GM18502 (cell line): ENCODE measurements around the gene BTBD2.
"Not testable (repeated sequence)": the region's sequence is repeated elsewhere in the genome, so short reads cannot be mapped to it uniquely, and the experiment has no call there.

Source experiments
- ATAC-seq: cut with Tn5 transposase; IDR thresholded peaks from one replicate; pipeline ENCODE4 v1.9.1; 2021; ENCODE audit warnings: mild to moderate bottlenecking; ENCODE audit not compliant: unreplicated experiment, poor library complexity

The BTBD2 gene

GRCh38 chr19:2040647-2041432 is 25.3 kb upstream of the BTBD2 start:
- no peak for ATAC-seq

DNA sequence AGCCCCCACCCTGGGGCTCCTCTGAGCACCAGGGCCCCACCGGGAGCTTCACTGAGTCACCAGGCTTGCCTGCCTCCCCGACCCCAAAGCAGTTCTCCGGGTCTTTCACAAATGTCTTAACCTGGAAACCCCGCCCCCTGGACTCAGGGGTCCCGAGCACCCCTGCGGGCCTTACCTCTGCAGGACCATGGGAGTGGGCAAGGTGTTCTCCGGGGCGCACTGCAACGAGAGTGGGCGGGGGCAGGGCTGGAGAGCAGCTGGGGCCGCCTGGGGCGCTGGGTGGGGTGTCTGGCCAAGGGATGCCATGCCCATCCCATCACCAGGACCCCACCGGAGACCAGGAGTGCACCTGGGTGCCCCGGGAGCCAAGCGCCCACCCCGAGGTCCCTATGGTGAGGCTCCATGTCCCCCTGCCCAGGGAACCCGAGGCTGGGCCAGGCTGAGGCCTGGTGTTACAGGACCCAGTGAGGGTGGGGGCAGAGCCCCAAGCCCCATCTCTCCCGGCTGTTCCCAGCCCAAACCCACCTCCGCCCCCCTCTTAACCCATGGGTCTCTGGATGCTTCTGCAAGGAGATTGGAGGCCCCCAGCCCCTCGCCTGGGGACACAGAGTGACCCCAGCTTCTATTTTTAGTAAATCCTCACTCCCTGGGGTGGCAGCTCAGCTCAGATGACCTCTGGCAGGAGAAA is 24.6 kb upstream of the BTBD2 start:
- ATAC-seq = no peak

DNA sequence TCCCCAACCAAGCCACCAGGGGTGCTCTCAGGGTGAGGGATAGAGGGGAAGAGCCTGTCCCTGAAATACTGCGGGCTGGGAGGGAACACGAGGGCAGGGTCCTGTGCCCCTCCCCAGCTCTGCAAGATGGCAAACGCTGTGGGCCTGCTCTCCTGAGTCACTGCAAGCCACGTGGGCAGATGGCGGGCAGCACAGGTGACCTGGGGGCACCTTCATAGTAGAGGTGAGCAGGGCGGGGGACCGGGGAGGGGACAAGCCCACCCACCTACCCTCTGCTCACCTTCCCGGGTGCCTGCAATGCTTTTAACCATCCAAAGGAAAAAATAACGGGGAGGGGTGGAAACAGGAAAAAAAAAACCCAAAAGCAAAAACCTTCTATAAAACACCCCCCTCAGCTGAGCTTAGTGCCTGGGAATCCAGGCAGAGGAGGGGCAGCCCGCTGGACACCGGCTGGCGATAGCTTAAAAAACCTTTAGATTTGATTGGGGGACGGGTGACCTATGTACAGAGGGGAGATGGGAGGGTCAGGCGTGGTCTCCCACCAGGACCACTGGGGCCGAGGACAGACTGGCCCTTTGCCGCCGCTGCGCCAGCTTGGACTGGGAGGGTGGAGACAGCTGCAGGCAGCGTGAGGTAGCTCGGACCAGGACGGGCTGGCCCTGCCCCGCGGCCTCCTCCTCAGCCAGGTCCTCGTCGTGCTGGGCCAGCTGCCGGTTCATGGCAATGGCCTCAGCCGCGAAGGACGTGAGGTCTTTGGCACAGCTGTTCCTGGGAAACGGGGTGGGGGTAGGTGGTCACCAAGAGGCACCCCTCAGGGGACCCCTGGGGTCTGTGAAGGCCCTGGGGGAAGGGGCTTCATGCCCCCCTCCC is 23.8 kb upstream of the BTBD2 start:
- ATAC-seq = no peak

- no peak for ATAC-seq
Observed at GRCh38 chr19:2038284-2039088, 23.0 kb upstream of the BTBD2 start.

DNA sequence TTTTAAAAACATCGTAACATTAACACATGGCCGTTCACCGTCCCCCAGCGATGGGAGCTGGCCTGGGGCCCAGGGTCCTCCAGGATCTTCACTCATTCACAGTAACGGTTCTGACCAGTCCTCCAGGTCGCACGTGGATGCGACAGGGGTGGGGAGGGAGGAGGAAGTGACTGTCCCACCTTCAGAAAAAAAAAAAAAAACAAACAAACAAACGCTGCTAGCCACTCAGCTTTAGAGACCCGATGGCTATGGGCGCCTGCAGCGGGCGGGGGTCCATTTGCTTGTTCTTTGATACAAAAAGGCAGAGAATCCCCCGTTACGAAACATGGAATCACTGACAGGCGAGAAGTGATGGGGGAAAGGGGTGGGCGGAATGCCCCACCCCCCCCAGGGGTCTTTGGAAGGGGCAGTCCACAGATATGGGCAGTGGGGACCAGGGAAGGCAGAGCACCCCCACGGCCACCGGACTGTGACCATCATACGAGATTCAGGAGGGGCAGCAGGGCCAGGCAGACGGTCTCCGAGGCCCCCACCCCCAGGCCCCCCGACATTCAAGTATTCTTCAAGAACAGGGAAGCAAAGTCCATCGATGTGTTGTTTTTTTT is 22.2 kb upstream of the BTBD2 start:
- ATAC-seq = no peak

DNA sequence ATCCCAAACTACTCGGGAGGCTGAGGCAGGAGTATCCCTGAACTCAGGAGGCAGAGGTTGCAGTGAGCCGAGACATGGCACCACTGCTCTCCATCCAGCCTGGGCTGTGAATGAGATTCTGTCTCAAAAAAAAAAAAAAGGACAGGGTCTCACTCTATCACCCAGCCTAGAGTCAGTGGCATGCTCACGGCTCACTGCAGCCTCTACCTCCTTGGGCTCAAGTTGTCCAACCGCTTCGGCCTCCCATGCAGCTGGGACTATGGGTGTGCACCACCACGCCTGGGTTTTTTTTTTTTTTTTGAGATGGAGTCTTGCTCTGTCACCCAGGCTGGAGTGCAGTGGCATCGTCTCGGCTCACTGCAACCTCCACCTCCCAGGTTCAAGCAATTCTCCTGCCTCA is 20.9 kb upstream of the BTBD2 start:
- no peak for ATAC-seq

- ATAC-seq = no peak
Observed at GRCh38 chr19:2035590-2035991, 20.1 kb upstream of the BTBD2 start.

- ATAC-seq = no peak
Observed at GRCh38 chr19:2034729-2035589, 19.4 kb upstream of the BTBD2 start.

DNA sequence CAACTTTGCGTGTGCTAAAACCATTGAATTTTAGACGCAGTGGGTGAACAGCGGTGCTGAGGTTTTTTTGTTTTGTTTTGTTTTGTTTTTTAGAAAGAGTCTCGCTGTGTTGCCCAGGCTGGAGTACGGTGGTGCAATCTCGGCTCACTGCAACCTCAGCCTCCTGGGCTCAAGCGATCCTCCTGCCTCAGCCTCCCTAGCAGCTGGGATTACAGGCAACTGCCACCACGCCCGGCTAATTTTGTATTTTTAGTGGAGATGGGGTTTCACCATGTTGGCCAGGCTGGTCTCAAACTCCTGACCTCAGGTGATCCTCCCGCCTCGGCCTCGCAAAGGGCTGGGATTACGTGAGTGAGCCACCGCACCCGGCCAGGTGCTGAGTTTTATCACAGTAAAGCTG is 18.7 kb upstream of the BTBD2 start:
- not testable (repeated sequence) for ATAC-seq

DNA sequence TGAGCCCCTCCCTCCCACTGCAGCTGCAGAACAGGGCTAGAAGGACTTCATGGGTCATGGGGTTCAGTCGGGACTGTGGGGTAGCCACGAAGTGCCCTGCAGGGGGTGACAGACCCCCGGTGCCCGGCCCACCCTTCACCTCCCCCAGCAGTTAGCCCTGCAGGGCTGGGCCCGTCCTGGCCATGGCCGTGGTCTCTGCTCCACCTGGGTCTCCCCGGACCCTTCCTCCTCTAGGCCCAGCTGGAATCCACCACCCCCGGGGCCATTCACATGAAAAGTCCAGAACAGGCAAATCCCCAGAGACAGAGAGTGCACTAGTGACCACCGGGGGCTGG is 18.3 kb upstream of the BTBD2 start:
- no peak for ATAC-seq

DNA sequence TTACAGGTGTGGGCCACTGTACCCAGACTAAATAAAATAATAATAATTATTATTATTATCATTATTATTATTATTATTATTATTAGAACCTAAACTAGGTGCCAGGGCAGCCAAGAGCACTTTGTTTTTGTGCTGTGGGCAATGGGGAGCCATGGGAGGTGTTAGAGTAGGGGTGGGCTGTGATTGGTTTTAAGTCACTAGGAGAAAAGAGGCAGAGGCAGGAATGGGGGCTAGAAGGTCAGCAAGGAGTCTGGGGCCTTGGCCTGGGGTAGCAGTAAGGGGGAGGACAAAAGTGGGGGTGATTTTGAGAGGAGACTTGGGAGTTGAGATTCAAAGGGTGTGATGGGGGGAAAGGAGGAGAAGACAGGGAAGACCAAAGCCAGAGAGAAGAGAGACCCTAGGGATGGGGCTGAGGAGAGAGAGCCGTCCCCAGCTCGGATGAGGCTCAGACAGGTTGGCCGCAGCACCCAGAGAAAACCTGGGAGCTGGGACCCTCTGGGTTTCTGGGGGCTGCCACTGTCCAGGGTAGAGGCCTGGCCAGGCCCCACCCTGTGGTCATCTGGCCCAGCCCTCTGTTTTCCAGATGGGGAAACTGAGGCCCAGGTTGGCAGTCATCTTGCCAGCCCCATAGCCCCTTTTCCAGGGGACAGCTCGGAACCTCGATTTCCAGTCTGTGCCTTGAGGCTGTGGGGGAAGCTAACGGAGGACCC is 17.8 kb upstream of the BTBD2 start:
- no peak for ATAC-seq

- no peak for ATAC-seq
Observed at GRCh38 chr19:2032296-2032941, 16.9 kb upstream of the BTBD2 start.

DNA sequence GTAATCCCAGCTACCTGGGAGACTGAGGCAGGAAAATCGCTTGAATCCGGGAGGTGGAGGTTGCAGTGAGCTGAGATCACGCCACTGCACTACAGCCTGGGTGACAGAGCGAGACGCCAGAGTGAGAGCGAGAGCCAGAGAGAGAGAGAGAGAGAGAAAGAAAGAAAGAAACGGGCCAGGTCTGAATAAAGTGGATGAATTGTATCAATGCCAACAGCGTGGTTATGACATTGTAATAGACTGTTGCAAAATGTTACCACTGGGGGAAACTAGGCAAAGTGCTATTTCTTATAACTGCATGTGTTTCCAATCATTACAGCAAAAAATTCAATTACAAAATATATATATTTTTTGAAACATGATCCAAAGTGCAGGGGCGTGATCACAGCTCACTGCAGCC is 11.8 kb upstream of the BTBD2 start:
- no peak for ATAC-seq

DNA sequence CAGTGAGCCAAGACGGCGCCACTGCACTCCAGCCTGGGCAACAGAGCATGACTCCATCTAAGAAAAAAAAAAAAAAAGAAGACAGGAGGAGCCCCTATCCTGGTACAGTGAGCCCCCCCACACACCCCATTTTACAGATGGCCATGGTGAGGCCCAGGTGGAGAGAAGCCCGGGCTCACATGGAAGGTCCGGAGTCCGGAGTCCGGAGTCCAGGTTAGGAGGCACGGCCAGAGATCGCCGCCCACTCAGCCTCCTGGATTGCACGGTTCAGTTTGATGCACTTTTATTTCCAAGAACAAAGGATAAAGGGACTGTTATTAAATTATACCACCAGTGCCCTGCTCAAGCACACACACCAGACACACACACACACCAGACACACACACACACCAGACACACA is 11.3 kb upstream of the BTBD2 start:
- no peak for ATAC-seq

DNA sequence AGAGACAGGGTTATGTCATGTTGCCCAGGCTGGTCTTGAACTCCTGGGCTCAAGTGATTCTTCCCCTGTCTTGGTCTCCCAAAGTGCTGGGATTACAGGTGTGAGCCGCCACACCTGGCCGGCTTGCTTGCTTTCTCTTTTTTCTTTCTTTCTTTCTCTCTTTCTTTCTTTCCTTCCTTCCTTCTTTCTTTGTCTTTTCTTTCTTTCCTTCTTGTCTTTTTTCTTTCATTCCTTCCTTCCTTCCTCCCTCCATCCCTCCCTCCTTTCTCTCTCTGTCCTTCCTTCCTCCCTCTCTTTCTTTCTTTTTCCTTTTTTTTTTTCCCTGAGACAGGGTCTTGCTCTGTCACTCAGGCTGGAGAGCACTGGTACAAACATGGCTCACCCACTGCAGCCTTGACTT is 6.8 kb upstream of the BTBD2 start:
- no peak for ATAC-seq

DNA sequence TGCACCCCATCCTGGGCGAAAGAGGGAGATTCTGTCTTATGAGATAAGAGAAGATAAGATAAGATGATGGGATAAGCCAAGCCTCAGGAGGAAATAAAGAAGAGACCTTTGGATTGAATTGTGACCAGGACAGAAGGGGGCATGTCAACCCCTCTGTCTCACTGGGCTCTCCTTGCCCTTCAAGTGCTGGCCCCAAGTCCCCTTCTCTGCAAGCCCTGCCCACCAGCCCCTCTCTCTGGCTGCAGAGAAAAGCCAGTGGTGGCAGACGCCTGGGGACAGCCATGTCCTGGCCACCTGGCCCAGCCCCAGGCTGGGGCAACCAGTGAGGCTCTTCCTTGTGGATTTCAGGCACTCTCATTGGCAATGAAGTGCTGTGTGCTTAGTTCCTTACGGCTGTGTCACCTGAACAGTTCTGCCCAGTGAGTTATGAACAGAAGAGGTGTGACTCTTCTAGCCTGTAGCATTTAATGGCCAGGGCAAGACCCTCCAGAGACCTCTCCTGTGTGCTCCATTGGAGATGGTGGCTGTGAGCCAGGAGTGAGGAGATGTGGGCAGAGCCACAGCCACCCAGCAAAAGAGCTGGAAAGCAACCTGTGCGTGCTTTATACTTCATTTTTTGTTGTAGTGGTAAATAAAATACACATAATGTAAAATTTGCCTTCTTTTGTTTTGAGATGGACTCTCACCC is 6.1 kb upstream of the BTBD2 start:
- no peak for ATAC-seq

DNA sequence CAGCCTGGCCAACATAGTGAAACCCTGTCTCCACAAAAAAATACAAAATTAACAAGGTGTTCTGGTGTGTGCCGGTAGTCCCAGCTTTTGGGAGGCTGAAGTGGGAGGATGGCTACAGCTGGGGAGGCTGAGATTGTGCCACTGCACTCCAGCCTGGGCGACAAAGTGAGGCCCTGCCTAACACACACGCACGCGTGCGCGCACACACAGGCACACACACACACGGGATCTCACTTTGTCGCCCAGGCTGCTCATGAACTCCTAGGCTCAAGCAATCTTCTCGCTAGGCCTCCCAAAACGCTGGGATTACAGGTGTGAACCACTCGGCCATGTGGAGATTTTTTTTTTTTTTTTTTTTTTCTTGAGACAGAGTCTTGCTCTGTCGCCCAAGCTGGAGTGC is 3.2 kb upstream of the BTBD2 start:
- no peak for ATAC-seq
